HG03520 (cell line): ENCODE data around the gene ACSF3.
"Not testable (repeated sequence)": the region's sequence is repeated elsewhere in the genome, so short reads cannot be mapped to it uniquely, and the experiment has no call there.

Experiments used
- ATAC-seq: cut with Tn5 transposase; IDR thresholded peaks from one replicate; pipeline ENCODE4 v1.9.1; 2021; ENCODE audit warnings: mild to moderate bottlenecking, moderate library complexity; ENCODE audit not compliant: unreplicated experiment

ACSF3 gene

DNA sequence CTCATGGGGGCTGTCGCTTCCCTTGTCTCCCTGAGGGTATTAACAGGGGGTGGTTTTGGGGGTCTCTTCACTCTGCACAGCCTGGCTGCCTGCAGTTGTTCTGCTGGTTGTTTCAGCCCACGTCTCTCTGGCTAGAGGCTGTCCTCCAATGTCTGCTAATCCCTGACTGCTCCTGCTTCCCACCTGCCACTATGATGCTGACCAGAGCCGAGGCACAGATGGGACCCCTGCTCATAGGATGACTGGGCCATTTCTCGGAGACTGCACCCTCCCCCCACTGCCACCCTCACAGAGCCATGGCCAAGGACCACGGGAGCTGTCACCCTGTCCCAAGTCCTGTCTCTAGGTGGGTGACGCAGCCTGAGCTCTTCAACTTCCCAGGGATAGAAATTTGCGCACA lies 1.6 kb upstream of the ACSF3 start:
- no peak for ATAC-seq

- ATAC-seq = not testable (repeated sequence)
Observed at GRCh38 chr16:89093252-89093601, 425 bp upstream of the ACSF3 start.

GRCh38 chr16:89094252-89094879 lies 714 bp downstream of the ACSF3 start:
- no peak for ATAC-seq

DNA sequence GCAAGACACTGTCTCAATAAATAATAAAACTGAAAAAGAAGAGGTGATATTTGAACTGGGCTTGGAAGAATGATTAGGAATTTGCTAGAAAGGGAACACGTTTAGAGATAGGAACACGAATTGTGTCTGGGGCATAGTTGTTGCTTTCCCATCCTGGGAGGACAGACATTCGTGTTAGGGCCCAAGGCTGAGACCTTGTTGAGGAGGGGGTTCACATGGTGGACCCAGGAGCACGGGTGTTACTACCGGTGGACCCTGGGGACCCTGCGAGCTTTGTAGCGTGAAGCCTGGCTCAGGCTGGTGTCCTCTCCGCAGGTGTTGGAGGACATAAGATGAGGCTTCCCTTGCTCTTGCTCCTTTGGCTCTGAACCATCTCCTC lies 1.2 kb downstream of the ACSF3 start:
- no peak for ATAC-seq

DNA sequence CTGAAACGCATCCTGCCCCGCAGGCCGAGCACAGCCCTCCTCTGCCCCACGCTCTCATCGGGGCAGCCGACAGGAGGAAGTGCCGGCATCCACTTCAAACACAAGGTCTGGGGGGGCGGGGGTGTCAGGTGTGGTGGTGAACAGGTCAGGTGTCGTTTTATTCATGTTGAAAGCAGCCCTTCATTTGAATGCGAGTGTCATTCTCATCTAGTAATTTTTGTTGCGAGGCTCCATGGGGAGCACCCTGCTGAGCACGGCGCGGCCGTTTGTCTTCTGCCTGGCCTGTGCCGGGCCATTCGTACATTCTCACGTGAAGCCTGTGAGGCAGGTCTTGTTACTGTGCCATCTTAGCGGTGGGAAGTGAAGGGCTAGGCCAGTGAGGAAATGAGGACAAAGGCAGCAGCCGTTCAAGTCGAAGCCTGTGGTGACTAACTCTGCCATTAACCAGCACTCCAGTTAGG lies 1.9 kb downstream of the ACSF3 start:
- ATAC-seq = no peak

DNA sequence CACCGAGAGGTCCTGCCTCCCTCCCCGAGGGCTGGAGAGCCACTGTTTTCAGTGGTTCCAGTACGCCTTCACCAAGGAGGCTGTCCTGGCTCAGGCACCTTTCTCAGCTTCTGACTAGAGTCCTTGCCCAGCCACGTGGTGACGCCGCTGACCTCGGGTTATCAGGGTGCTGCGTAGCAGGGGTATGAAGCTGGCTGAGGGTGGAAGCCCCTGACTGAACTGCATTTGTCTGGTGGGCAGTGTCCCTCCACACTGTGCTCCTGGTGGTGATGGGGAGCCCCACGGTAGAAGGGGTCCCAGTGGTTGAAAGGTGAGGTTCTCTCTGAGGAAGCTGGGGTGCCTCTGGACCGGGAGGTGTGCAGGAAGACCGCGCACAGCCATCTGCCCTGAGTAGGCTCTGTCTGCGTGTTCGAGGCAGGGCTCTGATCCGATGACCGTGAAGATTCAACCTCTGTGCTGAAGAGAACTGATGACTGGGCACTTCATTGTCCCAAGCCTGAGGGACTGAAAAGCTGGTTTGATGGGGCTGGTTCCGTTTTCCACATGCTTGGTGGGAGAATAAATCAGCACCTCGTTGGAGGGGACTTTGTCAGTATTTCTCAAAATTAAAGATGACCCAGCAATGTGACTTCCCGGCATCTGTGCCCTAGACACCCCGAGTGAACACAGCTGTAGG lies 2.5 kb downstream of the ACSF3 start:
- no peak for ATAC-seq

DNA sequence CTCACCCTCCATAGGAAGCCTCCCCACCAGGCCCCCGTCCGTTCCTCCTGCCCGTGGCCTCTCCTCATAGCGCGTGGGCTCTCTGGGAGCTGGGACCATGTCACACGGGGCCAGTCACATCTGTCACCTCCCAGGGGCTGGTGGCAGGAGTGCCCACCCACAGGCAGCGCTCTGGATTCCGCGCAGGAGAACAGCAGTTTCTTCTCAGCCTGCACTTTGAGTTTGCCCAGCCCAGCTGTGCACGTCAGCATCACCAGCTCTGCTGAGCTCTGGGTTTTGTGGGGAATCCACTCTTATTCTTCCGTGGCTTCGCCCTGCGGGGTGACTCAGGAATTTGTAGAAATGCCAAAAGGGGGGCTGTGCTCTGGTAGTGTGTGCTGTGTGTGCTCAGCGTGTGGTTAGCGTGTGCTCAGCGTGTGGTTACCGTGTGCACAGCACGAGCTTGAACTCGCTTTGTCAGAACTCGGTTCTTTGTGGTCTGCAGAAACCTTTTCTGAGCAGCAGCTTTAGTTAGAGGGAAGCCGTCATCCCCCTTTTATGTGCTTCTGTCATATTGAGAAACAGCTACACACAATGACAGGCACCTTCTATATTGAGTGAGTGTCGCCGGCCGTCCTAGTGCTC lies 3.2 kb downstream of the ACSF3 start:
- ATAC-seq = no peak

- ATAC-seq = no peak
Observed at GRCh38 chr16:89097392-89097772, 3.7 kb downstream of the ACSF3 start.

DNA sequence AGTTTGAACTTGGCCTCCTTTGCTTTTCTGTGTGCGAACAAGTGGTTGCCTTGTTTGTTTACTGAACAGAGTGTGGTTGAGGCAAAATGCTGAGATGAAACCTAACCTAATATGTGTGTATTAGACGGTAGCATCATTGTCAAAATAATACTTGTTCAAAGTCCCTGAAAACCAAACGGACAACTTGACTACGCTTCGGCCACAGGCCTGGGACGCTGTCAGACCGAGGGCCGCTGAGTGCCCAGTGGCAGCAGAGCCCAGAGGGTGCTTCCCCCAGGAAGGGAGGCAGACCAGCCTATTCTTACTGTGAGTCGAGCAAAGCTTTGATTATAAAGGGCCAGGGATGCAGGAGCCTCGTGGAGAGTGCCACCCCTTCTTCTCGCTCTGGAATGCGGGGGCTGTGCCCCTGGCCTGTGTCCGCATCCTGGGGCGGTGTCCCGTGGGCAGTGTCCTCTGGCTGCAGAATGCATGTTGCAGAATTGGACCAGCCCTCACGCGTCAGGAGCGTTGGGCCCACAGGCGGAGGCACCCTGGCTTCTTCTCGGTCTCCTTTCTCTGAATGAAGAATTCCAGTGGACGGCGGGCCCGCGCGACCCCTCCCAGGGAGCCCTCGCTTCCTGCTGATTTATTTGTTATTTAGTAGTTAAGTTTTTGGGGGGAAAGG lies 5.2 kb downstream of the ACSF3 start:
- no peak for ATAC-seq

- no peak for ATAC-seq
Observed at GRCh38 chr16:89099905-89100304, 6.3 kb downstream of the ACSF3 start.

GRCh38 chr16:89100601-89101302 lies 7.1 kb downstream of the ACSF3 start:
- no peak for ATAC-seq

DNA sequence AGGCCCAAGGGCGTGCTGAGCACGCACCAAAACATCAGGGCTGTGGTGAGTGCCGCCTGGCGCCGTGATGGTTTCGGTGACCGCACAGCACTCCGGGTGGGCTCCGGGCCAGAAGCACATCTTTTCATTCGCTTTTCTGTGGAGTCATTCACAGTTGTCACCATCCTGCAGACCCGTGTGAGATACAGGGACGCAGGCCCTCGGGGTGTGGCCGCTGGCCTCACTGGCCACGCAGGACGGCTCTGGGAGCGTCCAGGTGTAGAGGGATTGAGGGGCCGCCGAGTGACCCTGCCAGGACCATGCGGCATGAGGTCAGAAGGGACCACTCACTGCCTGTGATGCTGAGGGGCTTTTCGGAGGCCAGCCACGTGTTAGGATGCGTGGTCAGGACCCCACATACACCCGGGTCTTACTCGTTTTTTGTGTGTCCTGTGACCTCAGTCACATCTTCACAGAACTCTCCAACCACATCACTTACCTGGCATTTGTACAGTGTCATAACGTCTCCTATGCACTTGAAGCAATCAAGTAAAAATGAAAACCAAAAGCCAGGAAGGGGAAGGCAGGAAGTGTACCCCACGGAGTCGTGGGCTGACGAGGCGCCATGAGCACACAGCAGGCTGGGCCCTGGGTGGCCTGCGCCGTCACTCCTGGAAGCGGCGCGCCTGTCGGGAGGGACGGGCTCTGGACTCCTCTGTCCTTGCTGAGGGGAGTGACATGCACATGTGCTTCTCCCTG lies 7.8 kb downstream of the ACSF3 start:
- ATAC-seq = no peak

DNA sequence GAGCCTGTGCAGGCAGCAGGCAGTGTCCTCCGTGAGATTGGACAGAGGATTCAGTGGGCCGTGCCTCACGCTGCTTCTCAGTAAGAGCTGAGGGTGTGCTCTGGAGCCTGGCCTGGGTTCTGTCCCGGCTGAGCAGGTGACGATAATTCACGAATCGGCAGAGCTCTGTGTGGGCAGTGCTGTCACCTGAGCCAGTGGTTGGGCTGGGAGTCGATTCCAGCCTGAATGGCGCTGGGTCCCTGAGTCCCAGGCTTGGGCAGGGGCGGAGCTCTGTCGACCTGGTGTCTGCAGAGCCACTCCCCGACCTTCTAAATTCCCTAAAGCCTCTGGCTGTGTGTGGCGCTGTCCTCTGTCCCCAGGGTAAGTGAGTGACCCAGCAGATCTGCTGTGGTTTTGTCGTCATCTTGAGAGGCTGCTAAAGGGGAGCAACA lies 8.4 kb downstream of the ACSF3 start:
- ATAC-seq = no peak

DNA sequence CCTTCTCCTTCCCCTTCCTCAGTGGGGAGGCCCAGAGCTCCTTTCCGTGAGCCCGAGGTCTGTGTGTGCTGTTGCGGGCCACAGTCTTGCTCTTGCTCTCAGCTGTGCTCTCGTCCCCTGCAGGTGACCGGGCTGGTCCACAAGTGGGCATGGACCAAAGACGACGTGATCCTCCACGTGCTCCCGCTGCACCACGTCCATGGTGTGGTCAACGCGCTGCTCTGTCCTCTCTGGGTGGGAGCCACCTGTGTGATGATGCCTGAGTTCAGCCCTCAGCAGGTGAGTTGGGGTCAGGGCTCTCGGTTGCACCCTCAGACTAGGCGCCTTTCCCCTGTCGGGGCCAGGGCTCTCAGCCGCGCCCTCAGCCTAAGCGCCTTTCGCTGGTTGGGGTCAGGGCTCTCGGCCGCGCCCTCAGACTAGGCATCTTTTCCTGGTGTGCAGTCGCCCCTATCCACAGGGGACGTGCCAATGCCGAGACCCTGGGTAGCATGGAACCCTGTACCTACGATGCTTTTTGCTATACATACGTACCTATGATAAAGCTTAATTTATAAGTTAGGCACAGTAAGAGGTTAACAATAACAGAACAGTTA lies 8.9 kb downstream of the ACSF3 start:
- no peak for ATAC-seq

DNA sequence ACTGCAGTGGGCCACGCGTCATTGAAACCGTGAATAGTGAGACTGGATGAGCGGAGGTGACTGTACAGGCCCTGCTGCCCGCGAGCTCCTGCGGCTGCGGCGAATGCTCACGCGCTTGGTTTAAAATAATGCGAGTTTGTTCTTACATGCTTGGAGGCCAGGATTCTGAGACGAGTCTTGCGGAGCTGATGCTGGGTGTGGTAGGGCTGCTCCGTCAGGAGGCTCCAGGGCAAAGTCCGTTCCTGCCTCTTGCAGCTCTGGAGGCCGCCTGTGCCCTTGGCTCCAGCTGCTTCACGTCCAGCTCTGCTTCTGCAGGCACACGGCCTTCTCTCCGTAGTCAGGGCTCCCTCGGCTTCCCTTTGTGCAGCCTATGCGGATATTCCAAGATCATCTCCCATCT lies 9.5 kb downstream of the ACSF3 start:
- no peak for ATAC-seq

GRCh38 chr16:89103781-89104180 lies 10.1 kb downstream of the ACSF3 start:
- no peak for ATAC-seq

GRCh38 chr16:89104303-89104702 lies 10.7 kb downstream of the ACSF3 start:
- ATAC-seq = no peak

DNA sequence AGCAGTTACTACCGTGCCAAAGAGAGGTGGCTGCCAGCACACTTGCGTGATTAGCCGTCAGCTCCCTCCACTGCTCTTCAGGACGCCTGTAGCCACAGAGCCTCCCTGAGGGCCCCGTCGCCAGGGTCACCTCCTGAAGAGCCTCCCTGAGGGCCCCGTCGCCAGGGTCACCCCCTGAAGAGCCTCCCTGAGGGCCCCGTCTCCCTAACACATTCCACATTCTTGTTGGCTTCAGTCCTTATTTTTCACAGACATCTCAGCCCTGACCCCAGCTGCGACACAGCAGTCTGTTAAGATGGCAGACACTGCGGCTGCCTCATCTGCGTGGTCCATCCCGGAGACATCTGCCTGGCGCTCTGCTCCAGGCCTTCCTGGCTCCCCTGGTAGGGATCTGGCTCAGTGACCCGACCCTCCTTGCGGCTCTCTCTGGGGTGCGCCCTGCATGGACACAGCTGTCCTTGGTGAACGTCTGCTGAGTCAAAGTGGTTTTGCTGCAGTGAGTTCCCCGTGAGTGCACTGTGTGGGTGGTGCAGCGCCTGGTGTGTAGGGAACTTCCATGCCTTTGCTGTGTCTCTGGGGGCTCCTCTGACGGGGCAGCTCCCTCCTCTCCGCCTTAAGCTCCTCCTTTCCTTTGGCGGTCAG lies 11.4 kb downstream of the ACSF3 start:
- ATAC-seq = no peak

DNA sequence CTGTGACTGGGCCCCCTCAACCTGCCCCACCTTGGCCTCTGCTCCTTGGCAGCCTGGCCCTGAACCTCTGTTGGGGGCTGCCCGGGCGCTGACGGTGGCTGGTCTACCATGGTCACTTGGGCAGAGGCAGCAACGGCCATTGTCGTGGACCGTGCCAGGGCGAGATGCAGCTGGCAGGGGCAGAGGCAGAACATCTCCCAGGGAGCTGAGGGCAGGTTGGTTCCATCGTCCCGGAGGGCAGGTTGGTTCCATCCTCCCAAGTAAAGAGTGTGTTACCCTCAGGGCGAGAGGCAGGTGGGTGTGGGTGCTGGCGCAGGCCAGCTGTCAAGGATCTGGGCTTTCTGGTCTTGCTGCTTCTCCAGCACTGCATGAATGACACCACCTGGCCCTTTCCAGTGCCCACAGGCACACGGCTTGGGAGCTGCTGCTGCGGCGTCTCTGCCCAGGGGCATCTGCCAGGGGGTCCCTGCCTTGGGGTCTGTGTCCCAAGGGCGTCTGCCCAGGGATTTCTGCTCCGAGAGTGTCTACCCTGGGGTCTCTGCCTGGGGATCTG lies 12.0 kb downstream of the ACSF3 start:
- no peak for ATAC-seq
